IPS-18c (cell line): Measurements from ENCODE around the gene ELOVL4.

Source experiments
- H3K4me3 ChIP-seq: 2 replicates; pipeline ENCODE4 v1.7.0; 2013; ENCODE audit warnings: low read depth, mild to moderate bottlenecking, low read length, moderate library complexity; ENCODE audit not compliant: insufficient read depth
- H3K9me3 ChIP-seq: one replicate; pipeline ENCODE4 v1.6.1; 2013; ENCODE audit warnings: mild to moderate bottlenecking, low read length, moderate library complexity; ENCODE audit not compliant: control insufficient read depth, insufficient read depth

Gene ELOVL4

GRCh38 chr6:79928478-79928998, 18.8 kb downstream of the ELOVL4 start:
- no peak overlapping the region for H3K4me3 ChIP-seq
- H3K9me3 ChIP-seq, result no peaks in the 10 kb centered on the region

GRCh38 chr6:79927758-79928157, 19.6 kb downstream of the ELOVL4 start:
- no peaks in the 10 kb centered on the region for H3K9me3 ChIP-seq
- no peak overlapping the region for H3K4me3 ChIP-seq

- H3K9me3 ChIP-seq, result no peaks in the 10 kb centered on the region
- H3K4me3 ChIP-seq, result no peak overlapping the region
Measured at GRCh38 chr6:79923270-79923669, 24.1 kb downstream of the ELOVL4 start.

- H3K9me3 ChIP-seq, result no peaks in the 10 kb centered on the region
- no peak overlapping the region for H3K4me3 ChIP-seq
Measured at GRCh38 chr6:79922018-79922417, 25.3 kb downstream of the ELOVL4 start.

- Histone ChIP-seq H3K9me3 (no peaks in the 10 kb centered on the region), H3K4me3 (no peak overlapping the region)
Measured at GRCh38 chr6:79913369-79913768, 34.0 kb downstream of the ELOVL4 start.

GRCh38 chr6:79911992-79912391, 35.4 kb downstream of the ELOVL4 start:
- no peak overlapping the region for H3K4me3 ChIP-seq
- H3K9me3 ChIP-seq, result no peaks in the 10 kb centered on the region

- Histone ChIP-seq H3K4me3 (no peak overlapping the region), H3K9me3 (no peaks in the 10 kb centered on the region)
Measured at GRCh38 chr6:79909517-79909916, 37.8 kb downstream of the ELOVL4 start.

GRCh38 chr6:79902046-79902445, 45.3 kb downstream of the ELOVL4 start:
- Histone ChIP-seq H3K9me3 (no peaks in the 10 kb centered on the region), H3K4me3 (no peak overlapping the region)

GRCh38 chr6:79898076-79898475, 49.3 kb downstream of the ELOVL4 start:
- Histone ChIP-seq H3K4me3 (no peak overlapping the region), H3K9me3 (no peaks in the 10 kb centered on the region)

- H3K4me3 ChIP-seq, result no peak overlapping the region
- peaks cover 3% of the 10 kb centered on the region for H3K9me3 ChIP-seq
Measured at GRCh38 chr6:79896075-79896449, 51.3 kb downstream of the ELOVL4 start.

GRCh38 chr6:79895382-79896074, 51.8 kb downstream of the ELOVL4 start:
- no peak overlapping the region for H3K4me3 ChIP-seq
- peaks cover 5% of the 10 kb centered on the region for H3K9me3 ChIP-seq

- H3K9me3 ChIP-seq, result peaks cover 5% of the 10 kb centered on the region
- no peak overlapping the region for H3K4me3 ChIP-seq
Measured at GRCh38 chr6:79894939-79895338, 52.4 kb downstream of the ELOVL4 start.

GRCh38 chr6:79888587-79888986, 58.8 kb downstream of the ELOVL4 start:
- Histone ChIP-seq H3K4me3 (no peak overlapping the region), H3K9me3 (peaks cover 5% of the 10 kb centered on the region)

GRCh38 chr6:79878142-79878748, 69.1 kb downstream of the ELOVL4 start:
- Histone ChIP-seq H3K9me3 (no peaks in the 10 kb centered on the region), H3K4me3 (no peak overlapping the region)

- no peak overlapping the region for H3K4me3 ChIP-seq
- H3K9me3 ChIP-seq, result no peaks in the 10 kb centered on the region
Measured at GRCh38 chr6:79874531-79875134, 72.7 kb downstream of the ELOVL4 start.

GRCh38 chr6:79872986-79873385, 74.4 kb downstream of the ELOVL4 start:
- Histone ChIP-seq H3K4me3 (no peak overlapping the region), H3K9me3 (no peaks in the 10 kb centered on the region)

- Histone ChIP-seq H3K9me3 (no peaks in the 10 kb centered on the region), H3K4me3 (no peak overlapping the region)
Measured at GRCh38 chr6:79872303-79872702, 75.0 kb downstream of the ELOVL4 start.

GRCh38 chr6:79869600-79870084, 77.7 kb downstream of the ELOVL4 start:
- H3K4me3 ChIP-seq, result no peak overlapping the region; the same call in 1 of the 2 replicates

More at GRCh38 chr6:79869600-79870084, 77.7 kb downstream of the ELOVL4 start:
- no peaks in the 10 kb centered on the region for H3K9me3 ChIP-seq
